ENCODE measurements around the gene GGN.
"Not testable (repeated sequence)": the region's sequence is repeated elsewhere in the genome, so short reads cannot be mapped to it uniquely, and the experiment has no call there.

The GGN gene

GRCh38 chr19:38386300-38386970 lies 1.4 kb downstream of the GGN start:
- no peak for DNase-seq

GRCh38 chr19:38385804-38386257 lies 2.0 kb downstream of the GGN start:
- DNase-seq: peak; percentile 36

GRCh38 chr19:38385057-38385803 lies 2.6 kb downstream of the GGN start:
- no peak for DNase-seq

DNA sequence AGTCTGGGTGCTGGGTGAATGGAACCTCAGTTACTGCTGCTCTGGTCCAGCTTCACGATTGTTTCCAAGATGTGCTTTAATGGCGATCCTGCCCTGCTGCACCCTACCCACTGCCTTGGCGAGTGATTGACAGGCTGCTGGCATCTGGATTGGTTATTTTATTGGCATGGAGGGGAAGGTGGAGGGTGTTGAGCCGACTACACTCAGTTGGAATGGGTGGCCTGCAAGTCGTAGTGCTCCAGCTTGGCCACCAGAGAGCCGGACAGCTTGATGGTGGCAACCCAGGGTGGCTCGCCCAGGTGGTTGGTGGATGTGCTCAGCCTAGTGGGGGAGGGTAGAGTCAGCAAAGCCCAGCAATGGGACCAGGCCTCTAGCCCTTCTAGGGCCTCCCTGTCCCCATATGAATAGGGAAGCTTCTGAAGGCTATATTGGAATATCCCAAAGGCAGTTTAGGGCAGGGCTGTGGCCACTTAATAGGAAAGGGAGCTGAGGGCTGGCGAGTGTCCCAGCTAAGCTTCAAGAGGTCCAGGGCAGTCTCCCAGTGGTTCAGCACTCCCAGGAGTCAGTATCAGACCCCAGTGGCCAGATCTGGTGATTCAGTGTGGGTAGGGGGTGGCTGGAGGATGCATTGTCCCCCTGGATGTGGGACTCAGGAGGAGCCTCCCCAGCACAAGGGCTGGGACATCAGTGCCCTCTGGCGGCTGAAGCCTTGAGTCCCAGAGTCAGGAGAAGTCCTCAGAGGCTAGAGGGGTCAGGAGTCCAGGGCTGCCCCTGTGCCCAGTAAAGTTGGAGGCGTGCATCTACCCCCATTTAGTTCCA lies 3.4 kb downstream of the GGN start:
- DNase-seq: no peak

DNA sequence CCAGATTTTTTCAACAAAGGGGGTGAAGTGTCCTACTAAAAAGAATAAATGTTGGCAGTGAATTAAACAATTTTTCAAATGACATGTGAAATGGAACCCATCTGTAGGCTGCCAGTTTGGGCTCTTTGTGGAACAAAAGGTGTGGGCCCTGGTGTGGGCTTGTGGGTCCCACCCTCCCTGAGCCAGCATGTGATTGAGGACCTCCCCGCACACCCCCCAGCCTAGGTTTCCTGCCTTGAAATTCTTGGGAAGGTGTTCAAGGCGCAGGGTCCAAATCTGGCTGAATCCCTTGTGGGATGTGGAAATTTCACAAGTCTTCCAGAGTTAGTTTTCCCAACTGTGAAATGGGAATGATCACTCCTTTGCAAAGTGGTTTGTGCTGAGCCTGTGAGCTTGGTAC lies 4.1 kb downstream of the GGN start:
- DNase-seq: no peak

GRCh38 chr19:38383184-38383583 lies 4.7 kb downstream of the GGN start:
- DNase-seq: no peak

DNA sequence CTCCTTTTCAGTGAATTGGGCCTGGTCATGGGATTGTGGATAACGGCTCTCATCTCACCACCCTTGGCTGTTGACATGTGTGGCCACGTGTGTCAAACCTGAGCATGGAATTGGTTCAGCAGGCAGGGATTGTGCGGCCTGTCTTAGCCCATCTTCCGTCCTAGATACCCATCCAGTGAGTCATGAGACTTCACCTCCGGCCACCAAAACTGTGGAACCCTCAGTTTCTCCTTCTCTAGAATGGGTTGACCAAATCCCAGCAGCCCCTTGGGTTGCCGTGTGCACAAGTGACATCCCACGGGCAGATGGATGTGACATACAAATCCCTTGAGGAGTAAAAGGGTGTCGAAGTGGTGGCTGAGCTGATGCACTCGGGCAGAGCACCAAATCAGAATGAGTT lies 6.7 kb downstream of the GGN start:
- DNase-seq: no peak

- no peak for DNase-seq
Observed at GRCh38 chr19:38378866-38379265, 9.0 kb downstream of the GGN start.

DNA sequence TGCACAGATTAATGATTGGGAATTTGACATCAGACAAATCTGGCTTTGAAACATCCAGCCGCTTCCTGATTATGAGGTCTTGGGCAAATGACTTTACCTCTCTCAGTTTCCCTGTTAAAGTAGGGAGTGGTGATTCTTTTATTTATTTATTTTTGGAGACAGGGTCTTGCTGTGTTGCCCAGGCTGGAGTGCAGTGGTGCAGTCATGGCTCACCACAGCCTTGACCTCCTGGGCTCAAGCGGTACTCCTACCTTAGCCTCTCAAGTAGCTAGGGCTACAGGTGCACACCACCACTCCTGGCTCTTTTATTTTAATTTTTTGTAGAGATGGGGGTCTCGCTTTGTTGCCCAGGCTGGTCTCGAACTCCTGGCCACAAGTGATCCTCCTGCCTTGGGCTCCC lies 10.8 kb downstream of the GGN start:
- DNase-seq: no peak

GRCh38 chr19:38376576-38376975 lies 11.3 kb downstream of the GGN start:
- DNase-seq: no peak

DNA sequence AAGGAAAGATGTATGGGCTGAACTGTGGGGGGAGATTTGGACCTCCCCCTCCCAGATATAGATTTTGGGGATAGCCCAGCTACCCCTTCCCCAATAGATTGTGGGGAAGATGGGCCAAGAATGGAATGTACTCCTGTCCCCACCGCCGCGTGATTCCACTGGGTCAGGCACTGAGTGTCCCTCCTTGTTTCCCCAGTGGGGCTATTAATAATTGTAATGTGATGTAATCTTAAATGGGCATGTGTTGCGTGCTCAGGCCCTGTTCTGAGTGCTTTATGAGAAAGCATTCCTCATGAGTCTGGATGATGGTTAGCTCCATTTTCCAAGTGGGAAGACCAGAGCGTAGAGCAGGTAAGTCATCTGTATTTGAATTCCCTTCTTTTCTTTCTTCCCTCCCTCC lies 12.1 kb downstream of the GGN start:
- DNase-seq: no peak

- DNase-seq: no peak
Observed at GRCh38 chr19:38375098-38375493, 12.7 kb downstream of the GGN start.

DNA sequence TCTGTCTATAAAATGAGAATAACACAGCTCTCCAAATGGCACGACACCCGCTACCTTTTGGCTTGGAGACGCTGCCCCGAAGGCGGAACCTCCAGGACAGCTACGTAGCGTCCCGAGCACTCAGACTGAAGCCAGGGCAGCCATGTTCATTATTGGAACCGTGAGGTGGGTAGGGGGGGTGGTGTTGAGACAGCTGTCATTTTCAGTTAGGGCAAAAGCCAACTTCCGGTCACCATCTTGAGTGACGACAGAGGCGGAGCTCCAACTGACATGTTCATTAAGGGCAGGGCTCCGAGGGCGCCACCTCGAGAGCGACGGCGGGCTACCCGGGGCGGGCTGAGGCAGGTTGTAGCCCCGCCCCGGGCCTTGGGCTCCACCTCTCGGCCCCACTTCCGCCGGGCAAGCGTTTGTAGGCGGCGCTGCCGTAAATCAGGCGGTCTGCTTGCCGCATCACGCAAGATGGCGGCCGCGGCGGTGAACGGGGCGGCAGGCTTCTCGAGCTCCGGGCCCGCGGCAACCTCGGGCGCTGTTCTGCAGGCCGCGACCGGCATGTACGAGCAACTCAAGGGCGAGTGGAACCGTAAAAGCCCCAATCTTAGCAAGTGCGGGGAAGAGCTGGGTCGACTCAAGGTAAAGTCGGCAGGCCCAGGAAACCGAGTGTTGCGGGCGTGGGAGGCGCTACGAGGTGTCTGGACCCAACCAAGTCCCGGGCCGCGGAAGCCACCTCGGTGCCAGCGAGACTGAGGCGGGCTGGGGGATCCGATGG lies 13.3 kb downstream of the GGN start, which contains the start of gene PSMD8:
Gene PSMD8 (plus strand): TSS at position 240 of the 766 bp plus-strand sequence. CDS start 31 bp downstream, at position 271.
- peak; percentile 98 for DNase-seq

DNA sequence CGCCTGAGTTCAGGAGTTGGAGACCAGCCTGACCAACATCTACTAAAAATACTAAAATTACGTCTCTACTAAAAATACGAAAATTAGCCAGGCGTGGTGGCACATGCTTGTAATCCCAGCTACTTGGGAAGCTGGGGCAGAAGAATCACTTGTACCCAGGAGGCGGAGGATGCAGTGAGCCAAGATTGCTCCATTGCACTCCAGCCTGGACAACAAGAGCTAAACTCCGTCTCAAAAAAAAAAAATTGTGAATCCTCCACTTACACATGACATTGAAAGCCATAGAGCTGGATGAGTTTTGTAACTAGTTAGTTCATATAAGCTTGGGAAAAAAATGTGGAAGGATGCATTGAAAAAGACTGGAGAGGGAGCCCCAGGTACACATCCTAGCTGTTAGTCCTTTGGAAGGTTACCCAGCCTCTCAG lies 13.9 kb downstream of the GGN start:
- no peak for DNase-seq

GRCh38 chr19:38371081-38371480 lies 16.8 kb downstream of the GGN start:
- DNase-seq: no peak

DNA sequence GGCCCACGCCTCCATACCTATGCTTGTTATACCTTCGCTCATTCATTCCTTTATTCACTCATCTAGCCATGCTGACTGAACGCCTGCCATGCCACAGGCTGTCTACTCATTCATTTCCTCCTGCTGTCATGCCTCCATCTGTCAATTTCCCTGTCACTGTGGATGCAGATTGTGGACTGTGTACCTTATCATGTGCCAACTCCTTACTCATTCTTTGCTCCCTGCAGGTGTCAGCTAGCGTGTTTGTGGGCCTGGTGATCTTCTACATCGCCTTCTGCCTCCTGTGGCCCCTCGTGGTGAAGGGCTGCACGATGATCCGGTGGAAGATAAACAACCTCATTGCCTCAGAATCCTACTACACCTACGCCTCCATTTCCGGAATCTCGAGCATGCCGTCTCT lies 17.5 kb downstream of the GGN start:
- no peak for DNase-seq

- no peak for DNase-seq
Observed at GRCh38 chr19:38369584-38369983, 18.2 kb downstream of the GGN start.

DNA sequence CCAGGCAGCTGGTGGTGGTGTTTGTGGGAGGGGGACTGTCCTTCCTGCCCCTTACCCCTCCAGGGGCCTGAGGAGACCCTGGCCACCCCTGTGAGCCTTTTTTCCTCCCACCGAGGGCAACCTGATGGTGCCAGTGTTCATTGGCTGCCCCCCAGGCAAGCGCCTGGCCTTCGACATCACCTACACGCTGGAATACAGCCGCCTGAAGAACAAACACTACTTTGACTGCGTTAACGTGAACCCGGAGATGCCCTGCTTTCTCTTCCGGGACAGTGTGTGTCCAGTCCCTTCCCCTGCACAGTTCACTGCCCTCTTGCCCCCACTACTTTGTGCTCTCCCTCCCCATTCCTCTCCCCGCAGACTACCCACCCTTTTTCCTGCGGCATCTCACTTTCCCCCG lies 20.8 kb downstream of the GGN start:
- no peak for DNase-seq

GRCh38 chr19:38362946-38363688 lies 24.7 kb downstream of the GGN start:
- not testable (repeated sequence) for DNase-seq

- DNase-seq: peak; percentile 95
Observed at GRCh38 chr19:38362076-38362945, 25.5 kb downstream of the GGN start.

- peak; percentile 83 for DNase-seq
Observed at GRCh38 chr19:38361633-38362075, 26.2 kb downstream of the GGN start.
